ENCODE measurements around the gene NRIP3.

NRIP3 gene

DNA sequence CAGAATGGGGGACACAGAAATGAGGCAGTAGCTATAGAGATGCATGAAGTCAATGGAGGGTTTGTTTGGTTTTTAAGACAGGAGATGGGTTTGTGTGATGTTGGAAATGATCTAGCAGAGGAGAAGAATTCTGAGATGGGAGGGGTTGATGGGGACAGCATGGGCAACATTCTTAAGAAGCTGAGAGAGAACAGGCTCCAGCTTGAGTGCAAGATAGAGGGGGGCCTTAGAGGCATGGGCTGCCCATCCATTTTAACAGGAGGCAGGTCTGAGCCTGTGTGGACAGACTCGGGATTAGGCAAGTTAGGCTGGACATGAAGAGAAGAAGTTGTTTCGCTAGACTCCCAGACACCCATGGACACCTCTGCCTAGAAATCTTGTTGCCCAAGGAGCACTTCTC, 37.9 kb upstream of the NRIP3 start:
- WGBS (ENCODE audit: extremely low coverage, insufficient coverage, low lambda C conversion rate): no CpG with 5 or more reads among the region's 2 CpGs
- H3K27me3 ChIP-seq (ENCODE audit: insufficient read depth, low read length, poor library complexity): no peaks in the 10 kb centered on the region
- no peaks in the 10 kb centered on the region for H3K4me1 ChIP-seq (ENCODE audit: control insufficient read depth, low read depth, low read length)
- H3K36me3 ChIP-seq (ENCODE audit: control insufficient read depth, insufficient read depth, low read length): no peaks in the 10 kb centered on the region
- no peak overlapping the region for H3K4me2 ChIP-seq (ENCODE audit: low read length)
- no peak overlapping the region for H3K4ac ChIP-seq (ENCODE audit: low read depth, low read length)
- H4K5ac ChIP-seq (ENCODE audit: low read length): no peak overlapping the region
- DNase-seq: no peak
- no peak overlapping the region for H3K9ac ChIP-seq (ENCODE audit: low read length)
- no peaks in the 10 kb centered on the region for H3K79me1 ChIP-seq (ENCODE audit: low read length)
- H3K4me3 ChIP-seq (ENCODE audit: low read length): no peak overlapping the region
- no peak overlapping the region for H3K18ac ChIP-seq (ENCODE audit: low read length)
- no peak overlapping the region for H3K56ac ChIP-seq (ENCODE audit: low read length)
- H2BK120ac ChIP-seq (ENCODE audit: low read depth, low read length): no peak overlapping the region
- H3K27ac ChIP-seq (ENCODE audit: low read depth, low read length): no peak overlapping the region
- H4K8ac ChIP-seq (ENCODE audit: low read depth, low read length): no peak overlapping the region
- H2BK5ac ChIP-seq (ENCODE audit: low read length): no peak overlapping the region
- H2AK5ac ChIP-seq (ENCODE audit: low read length): no peak overlapping the region
- H3K79me2 ChIP-seq (ENCODE audit: control insufficient read depth, insufficient read depth, low read length): no peaks in the 10 kb centered on the region
- no peak overlapping the region for H3K23ac ChIP-seq (ENCODE audit: low read length)
- H2BK15ac ChIP-seq (replicated peaks; ENCODE audit: low read depth): no peak overlapping the region

DNA sequence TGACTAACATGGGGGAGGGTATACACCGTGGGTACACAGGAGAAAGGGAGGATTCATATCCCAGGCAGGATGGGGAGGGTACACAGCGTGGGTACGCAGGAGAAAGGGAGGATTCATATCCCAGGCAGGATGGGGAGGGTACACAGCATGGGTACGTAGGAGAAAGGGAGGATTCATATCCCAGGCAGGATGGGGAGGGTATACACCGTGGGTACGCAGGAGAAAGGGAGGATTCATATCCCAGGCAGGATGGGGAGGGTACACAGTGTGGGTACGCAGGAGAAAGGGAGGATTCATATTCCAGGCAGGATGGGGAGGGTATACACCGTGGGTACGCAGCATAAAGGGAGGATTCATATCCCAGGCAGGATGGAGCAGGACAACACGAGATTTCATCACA, 36.6 kb upstream of the NRIP3 start:
- H3K56ac ChIP-seq (ENCODE audit: low read length): no peak overlapping the region
- H3K23ac ChIP-seq (ENCODE audit: low read length): no peak overlapping the region
- no peak overlapping the region for H2BK120ac ChIP-seq (ENCODE audit: low read depth, low read length)
- no peak overlapping the region for H3K4me2 ChIP-seq (ENCODE audit: low read length)
- no peaks in the 10 kb centered on the region for H3K27me3 ChIP-seq (ENCODE audit: insufficient read depth, low read length, poor library complexity)
- H3K4me3 ChIP-seq (ENCODE audit: low read length): no peak overlapping the region
- H3K4me1 ChIP-seq (ENCODE audit: control insufficient read depth, low read depth, low read length): no peaks in the 10 kb centered on the region
- WGBS (ENCODE audit: extremely low coverage, insufficient coverage, low lambda C conversion rate): no CpG with 5 or more reads among the region's 10 CpGs
- DNase-seq: no peak
- no peak overlapping the region for H2BK15ac ChIP-seq (replicated peaks; ENCODE audit: low read depth)
- no peaks in the 10 kb centered on the region for H3K79me1 ChIP-seq (ENCODE audit: low read length)
- H4K5ac ChIP-seq (ENCODE audit: low read length): no peak overlapping the region
- no peaks in the 10 kb centered on the region for H3K79me2 ChIP-seq (ENCODE audit: control insufficient read depth, insufficient read depth, low read length)
- H3K4ac ChIP-seq (ENCODE audit: low read depth, low read length): no peak overlapping the region
- no peak overlapping the region for H3K18ac ChIP-seq (ENCODE audit: low read length)
- no peak overlapping the region for H2AK5ac ChIP-seq (ENCODE audit: low read length)
- H3K9ac ChIP-seq (ENCODE audit: low read length): no peak overlapping the region
- H2BK5ac ChIP-seq (ENCODE audit: low read length): no peak overlapping the region
- no peak overlapping the region for H3K27ac ChIP-seq (ENCODE audit: low read depth, low read length)
- H4K8ac ChIP-seq (ENCODE audit: low read depth, low read length): no peak overlapping the region
- H3K36me3 ChIP-seq (ENCODE audit: control insufficient read depth, insufficient read depth, low read length): no peaks in the 10 kb centered on the region

DNA sequence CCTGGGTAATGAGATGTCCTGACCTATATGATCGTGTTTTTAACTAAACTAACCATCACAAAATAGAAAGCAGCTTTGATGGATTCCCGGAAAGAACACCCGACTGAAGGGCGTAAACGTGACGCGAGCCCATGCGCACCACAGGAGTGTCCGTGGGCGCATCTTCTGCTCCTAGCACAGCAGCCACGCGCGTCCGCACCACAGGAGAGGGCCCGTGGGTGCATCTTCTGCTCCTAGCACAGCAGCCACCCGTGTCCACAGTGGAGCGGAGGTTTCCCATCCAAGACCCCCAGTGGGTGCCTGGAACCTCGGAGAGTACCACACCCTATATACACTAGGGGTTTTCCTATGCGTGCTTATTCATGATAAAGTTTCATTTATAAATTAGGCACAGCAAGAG, 36.1 kb upstream of the NRIP3 start:
- Histone ChIP-seq H4K8ac (ENCODE audit: low read depth, low read length) (no peak overlapping the region), H3K4me2 (ENCODE audit: low read length) (no peak overlapping the region), H3K4me3 (ENCODE audit: low read length) (no peak overlapping the region), H2BK5ac (ENCODE audit: low read length) (no peak overlapping the region), H3K4me1 (ENCODE audit: control insufficient read depth, low read depth, low read length) (no peaks in the 10 kb centered on the region), H3K18ac (ENCODE audit: low read length) (no peak overlapping the region), H3K36me3 (ENCODE audit: control insufficient read depth, insufficient read depth, low read length) (no peaks in the 10 kb centered on the region), H3K27ac (ENCODE audit: low read depth, low read length) (no peak overlapping the region), H3K9ac (ENCODE audit: low read length) (no peak overlapping the region), H3K56ac (ENCODE audit: low read length) (no peak overlapping the region), H3K79me2 (ENCODE audit: control insufficient read depth, insufficient read depth, low read length) (no peaks in the 10 kb centered on the region), H3K4ac (ENCODE audit: low read depth, low read length) (no peak overlapping the region), H2BK15ac (replicated peaks; ENCODE audit: low read depth) (no peak overlapping the region), H3K23ac (ENCODE audit: low read length) (no peak overlapping the region), H2BK120ac (ENCODE audit: low read depth, low read length) (no peak overlapping the region), H3K79me1 (ENCODE audit: low read length) (no peaks in the 10 kb centered on the region), H2AK5ac (ENCODE audit: low read length) (no peak overlapping the region), H3K27me3 (ENCODE audit: insufficient read depth, low read length, poor library complexity) (no peaks in the 10 kb centered on the region), H4K5ac (ENCODE audit: low read length) (no peak overlapping the region)
- no peak for DNase-seq
- no CpG with 5 or more reads among the region's 19 CpGs for WGBS (ENCODE audit: extremely low coverage, insufficient coverage, low lambda C conversion rate)

DNA sequence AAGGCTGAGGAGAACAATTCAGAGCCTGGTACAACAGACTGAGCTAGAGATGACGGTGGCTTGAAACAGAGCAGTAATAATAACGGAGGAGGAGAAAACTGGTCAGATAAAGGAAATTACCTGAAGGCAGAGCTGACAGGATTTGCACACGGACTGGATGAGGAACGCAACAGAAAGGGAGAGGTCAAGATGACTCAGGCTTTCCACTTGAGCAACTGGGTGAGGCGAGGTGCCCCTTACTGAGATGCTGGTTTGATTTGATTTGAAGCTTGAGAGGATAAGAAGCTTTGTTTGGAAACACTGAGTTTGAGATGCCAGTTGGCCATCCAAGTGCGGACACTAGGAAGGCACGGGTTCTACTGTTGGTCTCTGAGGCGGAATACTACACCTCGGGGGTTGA, 35.4 kb upstream of the NRIP3 start:
- H3K18ac ChIP-seq (ENCODE audit: low read length): no peak overlapping the region
- H3K4me3 ChIP-seq (ENCODE audit: low read length): no peak overlapping the region
- no peak overlapping the region for H3K9ac ChIP-seq (ENCODE audit: low read length)
- H3K27ac ChIP-seq (ENCODE audit: low read depth, low read length): no peak overlapping the region
- no peak for DNase-seq
- H4K5ac ChIP-seq (ENCODE audit: low read length): no peak overlapping the region
- no peak overlapping the region for H3K23ac ChIP-seq (ENCODE audit: low read length)
- no peak overlapping the region for H3K4me2 ChIP-seq (ENCODE audit: low read length)
- H2BK15ac ChIP-seq (replicated peaks; ENCODE audit: low read depth): no peak overlapping the region
- no peaks in the 10 kb centered on the region for H3K79me2 ChIP-seq (ENCODE audit: control insufficient read depth, insufficient read depth, low read length)
- no peaks in the 10 kb centered on the region for H3K79me1 ChIP-seq (ENCODE audit: low read length)
- H3K56ac ChIP-seq (ENCODE audit: low read length): no peak overlapping the region
- H4K8ac ChIP-seq (ENCODE audit: low read depth, low read length): no peak overlapping the region
- H2BK5ac ChIP-seq (ENCODE audit: low read length): no peak overlapping the region
- H3K36me3 ChIP-seq (ENCODE audit: control insufficient read depth, insufficient read depth, low read length): no peaks in the 10 kb centered on the region
- H3K4me1 ChIP-seq (ENCODE audit: control insufficient read depth, low read depth, low read length): no peaks in the 10 kb centered on the region
- H3K27me3 ChIP-seq (ENCODE audit: insufficient read depth, low read length, poor library complexity): no peaks in the 10 kb centered on the region
- H2BK120ac ChIP-seq (ENCODE audit: low read depth, low read length): no peak overlapping the region
- no peak overlapping the region for H3K4ac ChIP-seq (ENCODE audit: low read depth, low read length)
- no CpG with 5 or more reads among the region's 9 CpGs for WGBS (ENCODE audit: extremely low coverage, insufficient coverage, low lambda C conversion rate)
- no peak overlapping the region for H2AK5ac ChIP-seq (ENCODE audit: low read length)

DNA sequence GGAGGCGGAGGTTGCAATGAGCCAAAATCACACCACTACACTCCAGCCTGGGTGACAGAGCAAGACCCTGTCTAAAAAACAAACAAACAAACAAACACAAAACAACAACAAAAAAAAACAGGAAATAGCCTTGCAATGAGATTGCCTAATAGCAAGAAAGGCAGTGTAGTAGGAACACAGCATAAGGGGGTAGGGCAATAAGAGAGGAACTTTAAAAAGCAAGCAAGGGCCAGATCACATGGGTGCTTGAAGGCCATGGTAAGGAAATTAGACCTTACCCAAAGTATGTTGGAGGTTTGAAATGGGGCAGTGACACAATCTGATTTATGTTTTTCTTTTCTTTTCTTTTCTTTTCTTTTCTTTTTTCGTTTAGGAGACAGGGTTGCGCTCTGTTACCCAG, 34.7 kb upstream of the NRIP3 start:
- H2BK15ac ChIP-seq (replicated peaks; ENCODE audit: low read depth): no peak overlapping the region
- H2BK120ac ChIP-seq (ENCODE audit: low read depth, low read length): no peak overlapping the region
- no peak for DNase-seq
- H2AK5ac ChIP-seq (ENCODE audit: low read length): no peak overlapping the region
- no peak overlapping the region for H3K9ac ChIP-seq (ENCODE audit: low read length)
- no peak overlapping the region for H3K27ac ChIP-seq (ENCODE audit: low read depth, low read length)
- no CpG with 5 or more reads among the region's 3 CpGs for WGBS (ENCODE audit: extremely low coverage, insufficient coverage, low lambda C conversion rate)
- H3K4me1 ChIP-seq (ENCODE audit: control insufficient read depth, low read depth, low read length): no peaks in the 10 kb centered on the region
- no peaks in the 10 kb centered on the region for H3K79me2 ChIP-seq (ENCODE audit: control insufficient read depth, insufficient read depth, low read length)
- H3K23ac ChIP-seq (ENCODE audit: low read length): no peak overlapping the region
- no peak overlapping the region for H4K5ac ChIP-seq (ENCODE audit: low read length)
- H3K4ac ChIP-seq (ENCODE audit: low read depth, low read length): no peak overlapping the region
- H3K56ac ChIP-seq (ENCODE audit: low read length): no peak overlapping the region
- H3K4me2 ChIP-seq (ENCODE audit: low read length): no peak overlapping the region
- no peak overlapping the region for H2BK5ac ChIP-seq (ENCODE audit: low read length)
- H3K18ac ChIP-seq (ENCODE audit: low read length): no peak overlapping the region
- H3K4me3 ChIP-seq (ENCODE audit: low read length): no peak overlapping the region
- no peak overlapping the region for H4K8ac ChIP-seq (ENCODE audit: low read depth, low read length)
- H3K27me3 ChIP-seq (ENCODE audit: insufficient read depth, low read length, poor library complexity): no peaks in the 10 kb centered on the region
- H3K79me1 ChIP-seq (ENCODE audit: low read length): no peaks in the 10 kb centered on the region
- H3K36me3 ChIP-seq (ENCODE audit: control insufficient read depth, insufficient read depth, low read length): no peaks in the 10 kb centered on the region

DNA sequence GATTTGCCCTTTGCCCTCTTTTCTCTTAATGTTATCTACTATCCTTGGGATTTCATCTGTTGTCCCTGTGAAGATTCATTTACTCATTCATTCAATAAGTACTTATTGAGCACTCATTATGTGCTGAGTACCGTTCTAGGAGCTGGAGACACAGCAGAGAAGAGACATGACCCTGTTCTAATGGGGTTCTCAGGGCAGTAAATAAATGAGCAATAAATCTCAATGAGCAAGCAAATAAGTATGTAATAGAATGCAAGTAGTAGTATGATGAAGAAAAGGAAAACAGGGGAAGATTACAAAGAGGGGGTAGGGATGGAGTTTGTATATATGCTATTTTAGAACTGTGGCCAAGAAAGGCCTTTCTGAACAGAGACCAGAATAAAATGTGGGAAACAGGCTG, 34.2 kb upstream of the NRIP3 start:
- Histone ChIP-seq H3K4ac (ENCODE audit: low read depth, low read length) (no peak overlapping the region), H2BK120ac (ENCODE audit: low read depth, low read length) (no peak overlapping the region), H3K36me3 (ENCODE audit: control insufficient read depth, insufficient read depth, low read length) (no peaks in the 10 kb centered on the region), H3K4me2 (ENCODE audit: low read length) (no peak overlapping the region), H2AK5ac (ENCODE audit: low read length) (no peak overlapping the region), H3K9ac (ENCODE audit: low read length) (no peak overlapping the region), H2BK5ac (ENCODE audit: low read length) (no peak overlapping the region), H3K18ac (ENCODE audit: low read length) (no peak overlapping the region), H4K5ac (ENCODE audit: low read length) (no peak overlapping the region), H2BK15ac (replicated peaks; ENCODE audit: low read depth) (no peak overlapping the region), H3K56ac (ENCODE audit: low read length) (no peak overlapping the region), H3K79me2 (ENCODE audit: control insufficient read depth, insufficient read depth, low read length) (no peaks in the 10 kb centered on the region), H3K23ac (ENCODE audit: low read length) (no peak overlapping the region), H3K79me1 (ENCODE audit: low read length) (no peaks in the 10 kb centered on the region), H3K27me3 (ENCODE audit: insufficient read depth, low read length, poor library complexity) (no peaks in the 10 kb centered on the region), H3K27ac (ENCODE audit: low read depth, low read length) (no peak overlapping the region), H4K8ac (ENCODE audit: low read depth, low read length) (no peak overlapping the region), H3K4me1 (ENCODE audit: control insufficient read depth, low read depth, low read length) (no peaks in the 10 kb centered on the region), H3K4me3 (ENCODE audit: low read length) (no peak overlapping the region)
- WGBS (ENCODE audit: extremely low coverage, insufficient coverage, low lambda C conversion rate): no CpG with 5 or more reads among the region's 1 CpG
- no peak for DNase-seq

Data from mesendoderm (in vitro differentiated cells).